ENCODE data around the gene PCNX1.

DNA sequence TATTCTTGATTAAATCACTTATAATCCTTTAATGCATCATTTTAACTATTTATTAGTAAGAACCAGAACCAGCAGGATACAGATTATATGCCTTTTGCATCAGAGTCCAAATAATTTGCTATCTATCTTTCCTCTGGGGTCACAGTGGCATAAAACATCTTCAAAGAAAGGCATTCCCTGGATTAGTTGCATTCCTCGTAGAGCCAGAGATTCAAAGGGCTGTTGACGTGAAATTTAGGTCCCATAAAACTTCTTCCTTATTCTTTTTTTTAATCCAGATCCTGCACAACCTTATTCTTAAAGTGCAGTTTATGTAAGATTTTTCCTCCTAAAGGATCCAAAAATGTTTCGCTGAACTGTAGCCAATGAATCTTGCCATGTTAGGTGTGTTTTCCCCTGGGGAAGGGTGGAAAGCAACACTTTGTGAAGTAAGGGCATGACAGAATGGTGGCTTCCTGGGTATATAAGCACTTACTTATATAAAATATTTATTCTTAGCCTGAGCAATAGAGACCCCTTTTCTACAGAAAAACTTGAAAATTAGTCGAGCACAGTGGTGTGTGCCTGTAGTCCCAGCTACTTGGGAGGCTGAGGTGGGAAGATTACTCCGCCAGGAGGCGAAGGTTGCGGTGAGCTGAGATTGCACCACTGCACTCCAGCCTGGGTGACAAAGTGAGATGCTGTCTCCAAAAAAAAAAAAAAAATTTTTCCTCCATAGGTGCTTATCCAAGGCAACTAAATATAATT lies 208.7 kb downstream of the PCNX1 start:
- TF ChIP-seq, protein P1, sequence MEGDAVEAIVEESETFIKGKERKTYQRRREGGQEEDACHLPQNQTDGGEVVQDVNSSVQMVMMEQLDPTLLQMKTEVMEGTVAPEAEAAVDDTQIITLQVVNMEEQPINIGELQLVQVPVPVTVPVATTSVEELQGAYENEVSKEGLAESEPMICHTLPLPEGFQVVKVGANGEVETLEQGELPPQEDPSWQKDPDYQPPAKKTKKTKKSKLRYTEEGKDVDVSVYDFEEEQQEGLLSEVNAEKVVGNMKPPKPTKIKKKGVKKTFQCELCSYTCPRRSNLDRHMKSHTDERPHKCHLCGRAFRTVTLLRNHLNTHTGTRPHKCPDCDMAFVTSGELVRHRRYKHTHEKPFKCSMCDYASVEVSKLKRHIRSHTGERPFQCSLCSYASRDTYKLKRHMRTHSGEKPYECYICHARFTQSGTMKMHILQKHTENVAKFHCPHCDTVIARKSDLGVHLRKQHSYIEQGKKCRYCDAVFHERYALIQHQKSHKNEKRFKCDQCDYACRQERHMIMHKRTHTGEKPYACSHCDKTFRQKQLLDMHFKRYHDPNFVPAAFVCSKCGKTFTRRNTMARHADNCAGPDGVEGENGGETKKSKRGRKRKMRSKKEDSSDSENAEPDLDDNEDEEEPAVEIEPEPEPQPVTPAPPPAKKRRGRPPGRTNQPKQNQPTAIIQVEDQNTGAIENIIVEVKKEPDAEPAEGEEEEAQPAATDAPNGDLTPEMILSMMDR (IDR thresholded peaks at IDR 0.05): no peak
- TF ChIP-seq EZH2 (IDR thresholded peaks at IDR 0.05; ENCODE audit: borderline replicate concordance, insufficient read depth, low read depth, low read length, poor library complexity, severe bottlenecking): no peak
